Osteocyte (in vitro differentiated cells): ENCODE measurements around the gene GAA. TPM values are rescaled to one million over a fixed set of nuclear protein-coding genes. Genes with fewer than 3 reads are reported as not detected.
"Not testable (repeated sequence)": the region's sequence is repeated elsewhere in the genome, so short reads cannot be mapped to it uniquely, and the experiment has no call there.

Experiments used
- DNase-seq: peaks from one replicate; pipeline ENCODE4 v3.0.0; 2021; ENCODE audit warnings: mixed read lengths; ENCODE audit not compliant: unreplicated experiment; ENCODE audit errors: extremely low spot score
- H3K27ac Mint-ChIP-seq: one replicate; pipeline ENCODE4 v1.8.0; 2021; ENCODE audit warnings: mild to moderate bottlenecking, mixed read lengths; ENCODE audit not compliant: unreplicated experiment
- H3K27me3 Mint-ChIP-seq: one replicate; pipeline ENCODE4 v1.8.0; 2021; ENCODE audit warnings: mixed read lengths; ENCODE audit not compliant: unreplicated experiment
- H3K36me3 Mint-ChIP-seq: one replicate; pipeline ENCODE4 v1.8.0; 2021; ENCODE audit warnings: mixed read lengths; ENCODE audit not compliant: unreplicated experiment
- H3K4me1 Mint-ChIP-seq: one replicate; pipeline ENCODE4 v1.8.0; 2021; ENCODE audit warnings: mixed read lengths; ENCODE audit not compliant: unreplicated experiment
- H3K4me3 Mint-ChIP-seq: one replicate; pipeline ENCODE4 v1.8.0; 2021; ENCODE audit warnings: mild to moderate bottlenecking, moderate library complexity, mixed read lengths; ENCODE audit not compliant: unreplicated experiment
- H3K9me3 Mint-ChIP-seq: one replicate; pipeline ENCODE4 v1.8.0; 2021; ENCODE audit warnings: mixed read lengths; ENCODE audit not compliant: unreplicated experiment
- total RNA-seq: library from RNA; stranded (reverse); gene quantifications from 2 replicates; pipeline ENCODE4 v1.2.1, GENCODE V29; 2021
- TF ChIP-seq, protein P1 (sequence below): fragments of 200-600 bp; sonication (generic); IDR thresholded peaks from 2 replicates; pipeline ENCODE4 v1.5.0; 2021; ENCODE audit warnings: antibody characterized with exemption, mild to moderate bottlenecking, moderate library complexity

Gene GAA
- total RNA-seq, 1 donor from 2014 or later: 64.7 TPM

DNA sequence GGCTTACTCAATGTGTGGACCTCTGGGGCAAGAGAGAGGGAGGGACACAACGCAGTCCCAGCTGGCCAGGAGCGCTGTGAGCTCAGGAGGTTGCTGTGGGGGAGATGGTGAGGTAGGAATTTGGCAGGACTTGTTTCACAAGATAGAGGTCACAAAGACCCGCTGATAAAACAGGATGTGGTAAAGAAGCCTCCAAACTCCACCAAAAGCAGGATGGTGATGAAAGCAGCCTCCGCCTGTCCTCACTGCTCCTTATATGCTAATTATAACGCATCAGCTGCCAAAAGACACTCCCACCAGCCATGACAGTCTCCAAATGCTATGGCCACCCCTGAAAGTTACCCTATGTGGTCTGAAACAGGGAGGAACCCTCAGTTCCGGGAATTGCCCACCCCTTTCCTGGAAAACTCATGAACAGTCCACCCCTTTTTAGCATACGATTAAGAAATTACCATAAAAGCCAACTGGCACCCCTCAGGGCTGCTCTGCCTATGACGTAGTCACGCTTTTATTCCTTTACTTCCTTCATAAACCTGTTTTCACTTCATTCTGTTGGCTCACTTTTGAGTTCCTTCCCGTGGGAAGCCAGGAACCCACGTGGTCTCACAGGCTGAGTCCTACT is 50.8 kb downstream of the GAA start:
- Mint-ChIP-seq H3K9me3 (peaks cover 9% of the 10 kb centered on the region), H3K4me3 (no peak overlapping the region)

GRCh38 chr17:80153004-80153403 is 51.6 kb downstream of the GAA start:
- DNase-seq: no peak
- Mint-ChIP-seq H3K27ac (no peak overlapping the region), H3K4me1 (peaks cover 20% of the 10 kb centered on the region), H3K36me3 (peaks cover 5% of the 10 kb centered on the region), H3K9me3 (peaks cover 9% of the 10 kb centered on the region), H3K4me3 (no peak overlapping the region), H3K27me3 (no peaks in the 10 kb centered on the region)
- TF ChIP-seq, protein P1, sequence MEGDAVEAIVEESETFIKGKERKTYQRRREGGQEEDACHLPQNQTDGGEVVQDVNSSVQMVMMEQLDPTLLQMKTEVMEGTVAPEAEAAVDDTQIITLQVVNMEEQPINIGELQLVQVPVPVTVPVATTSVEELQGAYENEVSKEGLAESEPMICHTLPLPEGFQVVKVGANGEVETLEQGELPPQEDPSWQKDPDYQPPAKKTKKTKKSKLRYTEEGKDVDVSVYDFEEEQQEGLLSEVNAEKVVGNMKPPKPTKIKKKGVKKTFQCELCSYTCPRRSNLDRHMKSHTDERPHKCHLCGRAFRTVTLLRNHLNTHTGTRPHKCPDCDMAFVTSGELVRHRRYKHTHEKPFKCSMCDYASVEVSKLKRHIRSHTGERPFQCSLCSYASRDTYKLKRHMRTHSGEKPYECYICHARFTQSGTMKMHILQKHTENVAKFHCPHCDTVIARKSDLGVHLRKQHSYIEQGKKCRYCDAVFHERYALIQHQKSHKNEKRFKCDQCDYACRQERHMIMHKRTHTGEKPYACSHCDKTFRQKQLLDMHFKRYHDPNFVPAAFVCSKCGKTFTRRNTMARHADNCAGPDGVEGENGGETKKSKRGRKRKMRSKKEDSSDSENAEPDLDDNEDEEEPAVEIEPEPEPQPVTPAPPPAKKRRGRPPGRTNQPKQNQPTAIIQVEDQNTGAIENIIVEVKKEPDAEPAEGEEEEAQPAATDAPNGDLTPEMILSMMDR: no peak

More for the DNA sequence above, 50.8 kb downstream of the GAA start:
- TF ChIP-seq, protein P1: no peak
- DNase-seq: no peak
- Mint-ChIP-seq H3K27ac (peak overlapping the region; percentile 13), H3K4me1 (peaks cover 23% of the 10 kb centered on the region), H3K36me3 (peaks cover 5% of the 10 kb centered on the region), H3K27me3 (no peaks in the 10 kb centered on the region)

- TF ChIP-seq, protein P1: no peak
- no peak for DNase-seq
- H3K4me3 Mint-ChIP-seq: no peak overlapping the region
- H3K36me3 Mint-ChIP-seq: peaks cover 5% of the 10 kb centered on the region
- peaks cover 12% of the 10 kb centered on the region for H3K4me1 Mint-ChIP-seq
- no peak overlapping the region for H3K27ac Mint-ChIP-seq
- peaks cover 9% of the 10 kb centered on the region for H3K9me3 Mint-ChIP-seq
- peaks cover under 1% of the 10 kb centered on the region for H3K27me3 Mint-ChIP-seq
These were observed 52.8 kb downstream of the GAA start for GRCh38 chr17:80154166-80154565.

GRCh38 chr17:80155600-80155999 is 54.2 kb downstream of the GAA start:
- H3K27me3 Mint-ChIP-seq, H3K27ac Mint-ChIP-seq, H3K4me3 Mint-ChIP-seq, DNase-seq, H3K36me3 Mint-ChIP-seq, H3K9me3 Mint-ChIP-seq: not testable (repeated sequence)
- peaks cover 11% of the 10 kb centered on the region for H3K4me1 Mint-ChIP-seq

DNA sequence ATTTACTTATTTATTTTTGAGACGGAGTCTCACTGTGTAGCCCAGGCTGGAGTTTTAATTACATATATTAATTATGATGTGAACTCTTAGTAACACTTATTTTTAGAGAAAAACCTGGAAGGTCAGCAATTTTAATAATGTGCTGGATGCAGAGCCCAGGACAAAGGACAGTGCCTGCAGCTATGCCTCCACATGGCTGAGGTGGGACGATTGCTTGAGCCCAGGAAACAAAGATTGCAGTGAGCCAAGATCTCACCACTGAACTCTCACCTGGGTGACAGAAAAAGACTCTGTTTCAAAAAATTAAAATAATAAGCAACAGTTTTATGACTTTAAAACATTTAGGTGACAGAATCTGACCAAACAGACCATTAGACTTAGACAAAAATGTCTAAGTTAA is 57.5 kb downstream of the GAA start:
- peaks cover 11% of the 10 kb centered on the region for H3K27me3 Mint-ChIP-seq
- no peak for DNase-seq
- H3K4me1 Mint-ChIP-seq: no peaks in the 10 kb centered on the region

More for the DNA sequence above, 57.5 kb downstream of the GAA start:
- TF ChIP-seq, protein P1: no peak
- Mint-ChIP-seq H3K36me3 (peaks cover 5% of the 10 kb centered on the region), H3K27ac (no peak overlapping the region), H3K4me3 (no peak overlapping the region), H3K9me3 (peaks cover 9% of the 10 kb centered on the region)
